H9 (cell line): ENCODE results near the gene AJAP1. TPM values are rescaled to one million over a fixed set of nuclear protein-coding genes. Genes with fewer than 3 reads are reported as not detected.
A peak's percentile ranks its signal among the peaks of the same experiment; 100 is the strongest.

ENCODE experiments used
- DNase-seq: peaks from one replicate; pipeline ENCODE4 v3.0.0-alpha.2; 2017
- H2AFZ ChIP-seq: one replicate; pipeline ENCODE4 v1.6.1; 2013; ENCODE audit warnings: mild to moderate bottlenecking, low read length, control low read depth, moderate library complexity
- H2AK5ac ChIP-seq: 2 replicates; pipeline ENCODE4 v1.6.1; 2013; ENCODE audit warnings: low read length, control low read depth, mixed read lengths; ENCODE audit not compliant: insufficient read length
- H2BK120ac ChIP-seq: one replicate; pipeline ENCODE4 v1.6.1; 2013; ENCODE audit warnings: low read depth, mild to moderate bottlenecking, low read length, control low read depth, inconsistent platforms; ENCODE audit not compliant: poor library complexity, severe bottlenecking
- H2BK12ac ChIP-seq: 2 replicates; pipeline ENCODE4 v1.6.1; 2013; ENCODE audit warnings: low read length, control low read depth, mixed read lengths, low read depth; ENCODE audit not compliant: insufficient read length
- H2BK15ac ChIP-seq: 2 replicates; pipeline ENCODE4 v1.6.1; 2013; ENCODE audit warnings: low read depth, low read length, control low read depth
- H2BK20ac ChIP-seq: one replicate; pipeline ENCODE4 v1.6.1; 2013; ENCODE audit warnings: low read depth, mild to moderate bottlenecking, low read length, control low read depth, inconsistent platforms; ENCODE audit not compliant: poor library complexity, severe bottlenecking
- H2BK5ac ChIP-seq: 2 replicates; pipeline ENCODE4 v1.6.1; 2013; ENCODE audit warnings: low read length, control low read depth, mixed read lengths; ENCODE audit not compliant: insufficient read length
- H3K14ac ChIP-seq: 2 replicates; pipeline ENCODE4 v1.6.1; 2013; ENCODE audit warnings: low read length, control low read depth; ENCODE audit not compliant: insufficient read depth
- H3K18ac ChIP-seq: 2 replicates; pipeline ENCODE4 v1.6.1; 2013; ENCODE audit warnings: low read depth, mild to moderate bottlenecking, mixed read lengths, low read length, control low read depth; ENCODE audit not compliant: insufficient read length
- H3K23ac ChIP-seq: 2 replicates; pipeline ENCODE4 v1.6.1; 2013; ENCODE audit warnings: low read length, control low read depth, mixed read lengths, low read depth; ENCODE audit not compliant: insufficient read length
- H3K23me2 ChIP-seq: 2 replicates; pipeline ENCODE4 v1.6.1; 2013; ENCODE audit warnings: low read depth, mild to moderate bottlenecking, mixed read lengths, low read length, control low read depth; ENCODE audit not compliant: insufficient read length, poor library complexity, severe bottlenecking
- H3K27ac ChIP-seq: 2 replicates; pipeline ENCODE4 v1.5.1; 2013; ENCODE audit warnings: low read length, control low read depth, mixed read lengths, low read depth; ENCODE audit not compliant: insufficient read length
- H3K27me3 ChIP-seq: 2 replicates; pipeline ENCODE4 v1.6.1; 2013; ENCODE audit warnings: low read length, control low read depth, inconsistent platforms; ENCODE audit not compliant: insufficient read depth
- H3K4ac ChIP-seq: 2 replicates; pipeline ENCODE4 v1.6.1; 2013; ENCODE audit warnings: low read depth, mild to moderate bottlenecking, control low read depth, inconsistent platforms, low read length, moderate library complexity
- H3K4me1 ChIP-seq: 2 replicates; pipeline ENCODE4 v1.6.1; 2013; ENCODE audit warnings: low read length, control low read depth, inconsistent platforms; ENCODE audit not compliant: insufficient read depth
- H3K4me2 ChIP-seq: 2 replicates; pipeline ENCODE4 v1.6.1; 2013; ENCODE audit warnings: low read length, control low read depth, mixed read lengths; ENCODE audit not compliant: insufficient read length, insufficient read depth
- H3K56ac ChIP-seq: 2 replicates; pipeline ENCODE4 v1.6.1; 2013; ENCODE audit warnings: low read depth, mild to moderate bottlenecking, mixed read lengths, low read length, control low read depth; ENCODE audit not compliant: insufficient read length
- H3K79me1 ChIP-seq: 2 replicates; pipeline ENCODE4 v1.6.1; 2013; ENCODE audit warnings: low read depth, mild to moderate bottlenecking, moderate library complexity, low read length, control low read depth, inconsistent platforms; ENCODE audit not compliant: insufficient read depth, poor library complexity, severe bottlenecking
- H3K79me2 ChIP-seq: 2 replicates; pipeline ENCODE4 v1.6.1; 2013; ENCODE audit warnings: low read length, control low read depth, inconsistent platforms; ENCODE audit not compliant: insufficient read depth
- H3K9ac ChIP-seq: 2 replicates; pipeline ENCODE4 v1.6.1; 2013; ENCODE audit warnings: low read length, control low read depth, mixed read lengths; ENCODE audit not compliant: insufficient read length; ENCODE audit errors: extremely low read depth
- H3K9me3 ChIP-seq: one replicate; pipeline ENCODE4 v1.6.1; 2013; ENCODE audit warnings: low read depth, low read length, inconsistent platforms; ENCODE audit not compliant: control insufficient read depth
- H3T11ph ChIP-seq: one replicate; pipeline ENCODE4 v1.6.1; 2013; ENCODE audit warnings: mild to moderate bottlenecking, low read length, control low read depth, inconsistent platforms
- H4K20me1 ChIP-seq: one replicate; pipeline ENCODE4 v1.6.1; 2013; ENCODE audit not compliant: control insufficient read depth, insufficient read length, insufficient read depth
- H4K5ac ChIP-seq: 2 replicates; pipeline ENCODE4 v1.6.1; 2013; ENCODE audit warnings: low read depth, mild to moderate bottlenecking, mixed read lengths, low read length, control low read depth; ENCODE audit not compliant: insufficient read length
- H4K8ac ChIP-seq: replicated peaks from 2 replicates; pipeline ENCODE4 v1.6.1; 2013; ENCODE audit warnings: low read length, control low read depth, mixed read lengths, low read depth; ENCODE audit not compliant: insufficient read length
- H4K91ac ChIP-seq: 2 replicates; pipeline ENCODE4 v1.6.1; 2013; ENCODE audit warnings: low read depth, mild to moderate bottlenecking, moderate library complexity, mixed read lengths, low read length, control low read depth; ENCODE audit not compliant: insufficient read length
- H3K27ac Mint-ChIP-seq, 3 experiments: 2 replicates in 2 of 3; 3 replicates in 1 of 3; pipeline ENCODE4 v1.8.0; 2020 to 2021; ENCODE audit warnings: mixed read lengths in 3 of 3, mild to moderate bottlenecking in 1 of 3, moderate library complexity in 1 of 3
- H3K27me3 Mint-ChIP-seq: 2 replicates; pipeline ENCODE4 v1.8.0; 2021; ENCODE audit warnings: low read depth, mild to moderate bottlenecking, moderate library complexity, mixed read lengths
- H3K36me3 Mint-ChIP-seq, 3 experiments: 2 replicates in 2 of 3; 3 replicates in 1 of 3; pipeline ENCODE4 v1.8.0; 2020 to 2021; ENCODE audit warnings: low read depth in 3 of 3, mixed read lengths in 3 of 3; ENCODE audit not compliant: insufficient read depth in 1 of 3
- H3K4me1 Mint-ChIP-seq, 2 experiments: 2 replicates each; pipeline ENCODE4 v1.8.0; 2020; ENCODE audit warnings: mixed read lengths in 2 of 2
- H3K4me3 Mint-ChIP-seq, 2 experiments: 2 replicates in 1 of 2; 3 replicates in 1 of 2; pipeline ENCODE4 v1.8.0; 2020 to 2021; ENCODE audit warnings: mild to moderate bottlenecking in 2 of 2, mixed read lengths in 2 of 2, moderate library complexity in 1 of 2
- H3K9me3 Mint-ChIP-seq, 2 experiments: 2 replicates in 1 of 2; 3 replicates in 1 of 2; pipeline ENCODE4 v1.8.0; 2020; ENCODE audit warnings: mild to moderate bottlenecking in 2 of 2, mixed read lengths in 2 of 2, moderate library complexity in 1 of 2
- WGBS: extraction: QIAGEN DNeasy Blood & Tissue Kit; methylation state at CpG from one replicate; pipeline ENCODE4 v1.1.7; 2013; ENCODE audit warnings: missing lambda C conversion rate, low lambda C conversion rate, mixed read lengths; ENCODE audit not compliant: insufficient read length; ENCODE audit errors: extremely low coverage; 5-methylcytosine and 5-hydroxymethylcytosine counted together
- total RNA-seq: library from RNA; stranded (reverse); gene quantifications from 2 replicates; pipeline ENCODE4 v1.2.1, GENCODE V29; 2021
- TF ChIP-seq, protein P1 (sequence below): fragments of 200-600 bp; sonication (generic); conservative IDR thresholded peaks from 3 replicates; pipeline ENCODE4 v1.8.0; 2021; ENCODE audit warnings: antibody characterized with exemption, mild to moderate bottlenecking

Gene AJAP1
- total RNA-seq, 1 experiment from 2014 or later, result 8.6 TPM

DNA sequence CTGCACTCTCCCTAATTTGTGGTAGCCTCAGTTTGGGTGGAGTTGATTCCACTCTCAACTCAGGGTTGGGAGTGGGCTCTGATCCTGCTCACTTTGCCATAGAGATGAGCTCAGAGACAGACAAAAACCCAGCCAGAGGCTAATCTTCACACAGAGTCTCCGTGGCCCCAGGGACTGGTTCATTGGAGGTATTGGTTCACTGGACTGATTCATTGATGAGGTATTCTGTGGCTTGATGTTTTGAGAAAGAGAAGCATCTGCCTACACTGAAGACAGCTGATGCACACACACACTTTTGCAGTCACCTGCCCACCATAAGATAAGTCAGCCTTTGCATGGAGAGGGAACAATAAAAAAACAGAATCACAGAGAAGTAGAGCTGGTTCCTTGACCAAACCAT is 183.8 kb downstream of the AJAP1 start:
- no peaks in the 10 kb centered on the region for H4K20me1 ChIP-seq
- H3K23me2 ChIP-seq, result no peaks in the 10 kb centered on the region
- Mint-ChIP-seq H3K4me3 (no peak overlapping the region), H3K27ac (peak overlapping the region in 1 of 3 experiments; percentile 62; a peak in 1 of 7 replicates), H3K9me3 (peaks cover 23% of the 10 kb centered on the region in 2 experiments), H3K4me1 (peaks cover 0 to 3% of the 10 kb centered on the region in 2 experiments; a peak in 2 of 4 replicates), H3K27me3 (no peaks in the 10 kb centered on the region; the same call in none of the 2 replicates), H3K36me3 (peaks cover 4 to 12% (median 11%) of the 10 kb centered on the region in 3 experiments; a peak in 5 of 7 replicates)
- no peak overlapping the region for H3K18ac ChIP-seq
- no peak overlapping the region for H2BK15ac ChIP-seq
- no peaks in the 10 kb centered on the region for H3K79me1 ChIP-seq
- H3K4me1 ChIP-seq, result no peaks in the 10 kb centered on the region
- H3K4me2 ChIP-seq, result no peak overlapping the region
- DNase-seq, result no peak
- H4K91ac ChIP-seq, result no peak overlapping the region
- no peak overlapping the region for H4K8ac ChIP-seq
- H3T11ph ChIP-seq, result no peak overlapping the region
- peaks cover 5% of the 10 kb centered on the region for H3K9me3 ChIP-seq
- H2AFZ ChIP-seq, result no peak overlapping the region
- H3K9ac ChIP-seq, result no peak overlapping the region
- H3K4ac ChIP-seq, result no peak overlapping the region
- H3K27me3 ChIP-seq, result no peaks in the 10 kb centered on the region
- TF ChIP-seq, protein P1, sequence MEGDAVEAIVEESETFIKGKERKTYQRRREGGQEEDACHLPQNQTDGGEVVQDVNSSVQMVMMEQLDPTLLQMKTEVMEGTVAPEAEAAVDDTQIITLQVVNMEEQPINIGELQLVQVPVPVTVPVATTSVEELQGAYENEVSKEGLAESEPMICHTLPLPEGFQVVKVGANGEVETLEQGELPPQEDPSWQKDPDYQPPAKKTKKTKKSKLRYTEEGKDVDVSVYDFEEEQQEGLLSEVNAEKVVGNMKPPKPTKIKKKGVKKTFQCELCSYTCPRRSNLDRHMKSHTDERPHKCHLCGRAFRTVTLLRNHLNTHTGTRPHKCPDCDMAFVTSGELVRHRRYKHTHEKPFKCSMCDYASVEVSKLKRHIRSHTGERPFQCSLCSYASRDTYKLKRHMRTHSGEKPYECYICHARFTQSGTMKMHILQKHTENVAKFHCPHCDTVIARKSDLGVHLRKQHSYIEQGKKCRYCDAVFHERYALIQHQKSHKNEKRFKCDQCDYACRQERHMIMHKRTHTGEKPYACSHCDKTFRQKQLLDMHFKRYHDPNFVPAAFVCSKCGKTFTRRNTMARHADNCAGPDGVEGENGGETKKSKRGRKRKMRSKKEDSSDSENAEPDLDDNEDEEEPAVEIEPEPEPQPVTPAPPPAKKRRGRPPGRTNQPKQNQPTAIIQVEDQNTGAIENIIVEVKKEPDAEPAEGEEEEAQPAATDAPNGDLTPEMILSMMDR, result no peak
- H3K27ac ChIP-seq, result no peak overlapping the region
- H3K23ac ChIP-seq, result no peak overlapping the region
- no peak overlapping the region for H2BK5ac ChIP-seq
- H3K14ac ChIP-seq, result no peak overlapping the region; the same call in 1 of the 2 replicates
- H3K79me2 ChIP-seq, result no peaks in the 10 kb centered on the region
- no CpG with 5 or more reads among the region's 1 CpG for WGBS
- no peak overlapping the region for H4K5ac ChIP-seq
- H2AK5ac ChIP-seq, result no peak overlapping the region
- H2BK20ac ChIP-seq, result no peak overlapping the region
- no peak overlapping the region for H2BK12ac ChIP-seq
- no peak overlapping the region for H3K56ac ChIP-seq
- H2BK120ac ChIP-seq, result no peak overlapping the region
